WTC11 (cell line): ENCODE results near the gene MUC6.

Experiments used
- ESRRA ChIP-seq: sonication (generic); formaldehyde crosslinking; IDR thresholded peaks from 2 replicates; pipeline ENCODE4 v1.8.1; 2022; ENCODE audit warnings: mild to moderate bottlenecking, missing genetic modification reagents, borderline replicate concordance
- ETV6 ChIP-seq: sonication (generic); formaldehyde crosslinking; IDR thresholded peaks from 2 replicates; pipeline ENCODE4 v1.8.1; 2022; ENCODE audit warnings: mild to moderate bottlenecking, missing genetic modification reagents
- NR1H2 ChIP-seq: sonication (generic); formaldehyde crosslinking; IDR thresholded peaks from 2 replicates; pipeline ENCODE4 v1.9.0; 2021; ENCODE audit warnings: mild to moderate bottlenecking, moderate library complexity, missing genetic modification reagents
- RORB ChIP-seq: fragments of 250-450 bp; sonication (Bioruptor Pico); IDR thresholded peaks from 2 replicates; pipeline ENCODE4 v1.9.0; 2021; ENCODE audit warnings: mild to moderate bottlenecking
- SP1 ChIP-seq: sonication (generic); formaldehyde crosslinking; conservative IDR thresholded peaks from 2 replicates; pipeline ENCODE4 v1.8.1; 2022; ENCODE audit warnings: missing genetic modification reagents
- TCF7 ChIP-seq: sonication (generic); formaldehyde crosslinking; IDR thresholded peaks from 2 replicates; pipeline ENCODE4 v1.8.0; 2022; ENCODE audit warnings: mild to moderate bottlenecking, low read depth, missing genetic modification reagents, moderate library complexity
- TP53 ChIP-seq: sonication (generic); formaldehyde crosslinking; IDR thresholded peaks from 2 replicates; pipeline ENCODE4 v1.8.1; 2023; ENCODE audit warnings: mild to moderate bottlenecking, missing genetic modification reagents
- TF ChIP-seq, protein P1 (sequence below): sonication (generic); formaldehyde crosslinking; IDR thresholded peaks from 2 replicates; pipeline ENCODE4 v1.8.0; 2022; ENCODE audit warnings: mild to moderate bottlenecking, missing genetic modification reagents
- TF ChIP-seq, protein P2 (sequence below): fragments of 200-600 bp; IDR thresholded peaks from 2 replicates; pipeline ENCODE4 v1.8.0; 2022; ENCODE audit warnings: antibody characterized with exemption
- TF ChIP-seq, protein P3 (sequence below): sonication (generic); formaldehyde crosslinking; IDR thresholded peaks from 2 replicates; pipeline ENCODE4 v1.8.1; 2023; ENCODE audit warnings: mild to moderate bottlenecking, missing genetic modification reagents, moderate library complexity
- TF ChIP-seq, protein P4 (sequence below): sonication (generic); formaldehyde crosslinking; IDR thresholded peaks from 2 replicates; pipeline ENCODE4 v1.8.0; 2023; ENCODE audit warnings: missing genetic modification reagents
- TF ChIP-seq, protein P5 (sequence below): sonication (generic); formaldehyde crosslinking; IDR thresholded peaks from 2 replicates; pipeline ENCODE4 v1.8.1; 2023; ENCODE audit warnings: mild to moderate bottlenecking, missing genetic modification reagents, borderline replicate concordance
- TF ChIP-seq, protein P6 (sequence below): sonication (generic); formaldehyde crosslinking; IDR thresholded peaks from 2 replicates; pipeline ENCODE4 v1.8.1; 2023; ENCODE audit warnings: mild to moderate bottlenecking, missing genetic modification reagents, moderate library complexity

DNA sequence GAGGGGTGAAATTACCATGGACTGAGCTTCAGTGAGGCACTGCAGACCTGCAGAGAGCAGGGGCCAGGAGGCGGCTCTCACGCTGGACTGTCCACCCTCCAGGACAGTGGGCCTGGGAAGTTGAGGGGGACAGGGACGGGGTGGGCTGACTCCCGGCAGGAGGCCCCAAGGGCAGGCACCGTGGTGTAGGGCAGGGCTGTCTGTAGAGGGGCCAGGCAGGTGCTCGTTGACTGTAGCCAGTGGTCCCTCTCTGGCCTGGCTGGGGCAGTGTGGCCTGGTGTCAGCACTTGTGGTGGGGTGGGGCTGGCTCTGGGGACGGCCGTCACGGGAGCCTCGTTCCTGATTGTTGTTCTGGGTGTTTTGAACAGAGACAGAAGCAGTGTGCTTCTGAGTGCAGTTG lies 46.4 kb downstream of the MUC6 start:
- TF ChIP-seq, protein P1, sequence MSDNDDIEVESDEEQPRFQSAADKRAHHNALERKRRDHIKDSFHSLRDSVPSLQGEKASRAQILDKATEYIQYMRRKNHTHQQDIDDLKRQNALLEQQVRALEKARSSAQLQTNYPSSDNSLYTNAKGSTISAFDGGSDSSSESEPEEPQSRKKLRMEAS (CRISPR knock-in tag): no peak
- TF ChIP-seq, protein P2, sequence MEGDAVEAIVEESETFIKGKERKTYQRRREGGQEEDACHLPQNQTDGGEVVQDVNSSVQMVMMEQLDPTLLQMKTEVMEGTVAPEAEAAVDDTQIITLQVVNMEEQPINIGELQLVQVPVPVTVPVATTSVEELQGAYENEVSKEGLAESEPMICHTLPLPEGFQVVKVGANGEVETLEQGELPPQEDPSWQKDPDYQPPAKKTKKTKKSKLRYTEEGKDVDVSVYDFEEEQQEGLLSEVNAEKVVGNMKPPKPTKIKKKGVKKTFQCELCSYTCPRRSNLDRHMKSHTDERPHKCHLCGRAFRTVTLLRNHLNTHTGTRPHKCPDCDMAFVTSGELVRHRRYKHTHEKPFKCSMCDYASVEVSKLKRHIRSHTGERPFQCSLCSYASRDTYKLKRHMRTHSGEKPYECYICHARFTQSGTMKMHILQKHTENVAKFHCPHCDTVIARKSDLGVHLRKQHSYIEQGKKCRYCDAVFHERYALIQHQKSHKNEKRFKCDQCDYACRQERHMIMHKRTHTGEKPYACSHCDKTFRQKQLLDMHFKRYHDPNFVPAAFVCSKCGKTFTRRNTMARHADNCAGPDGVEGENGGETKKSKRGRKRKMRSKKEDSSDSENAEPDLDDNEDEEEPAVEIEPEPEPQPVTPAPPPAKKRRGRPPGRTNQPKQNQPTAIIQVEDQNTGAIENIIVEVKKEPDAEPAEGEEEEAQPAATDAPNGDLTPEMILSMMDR: no peak
- TF ChIP-seq NR1H2 (CRISPR knock-in tag) (no peak), TP53 (CRISPR knock-in tag) (no peak), ESRRA (no peak), RORB (no peak), TCF7 (CRISPR knock-in tag) (no peak), ETV6 (CRISPR knock-in tag) (no peak), SP1 (CRISPR knock-in tag) (no peak)
- TF ChIP-seq, protein P3, sequence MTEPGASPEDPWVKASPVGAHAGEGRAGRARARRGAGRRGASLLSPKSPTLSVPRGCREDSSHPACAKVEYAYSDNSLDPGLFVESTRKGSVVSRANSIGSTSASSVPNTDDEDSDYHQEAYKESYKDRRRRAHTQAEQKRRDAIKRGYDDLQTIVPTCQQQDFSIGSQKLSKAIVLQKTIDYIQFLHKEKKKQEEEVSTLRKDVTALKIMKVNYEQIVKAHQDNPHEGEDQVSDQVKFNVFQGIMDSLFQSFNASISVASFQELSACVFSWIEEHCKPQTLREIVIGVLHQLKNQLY (CRISPR knock-in tag): no peak
- TF ChIP-seq, protein P4, sequence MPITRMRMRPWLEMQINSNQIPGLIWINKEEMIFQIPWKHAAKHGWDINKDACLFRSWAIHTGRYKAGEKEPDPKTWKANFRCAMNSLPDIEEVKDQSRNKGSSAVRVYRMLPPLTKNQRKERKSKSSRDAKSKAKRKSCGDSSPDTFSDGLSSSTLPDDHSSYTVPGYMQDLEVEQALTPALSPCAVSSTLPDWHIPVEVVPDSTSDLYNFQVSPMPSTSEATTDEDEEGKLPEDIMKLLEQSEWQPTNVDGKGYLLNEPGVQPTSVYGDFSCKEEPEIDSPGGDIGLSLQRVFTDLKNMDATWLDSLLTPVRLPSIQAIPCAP (CRISPR knock-in tag): no peak
- TF ChIP-seq, protein P5, sequence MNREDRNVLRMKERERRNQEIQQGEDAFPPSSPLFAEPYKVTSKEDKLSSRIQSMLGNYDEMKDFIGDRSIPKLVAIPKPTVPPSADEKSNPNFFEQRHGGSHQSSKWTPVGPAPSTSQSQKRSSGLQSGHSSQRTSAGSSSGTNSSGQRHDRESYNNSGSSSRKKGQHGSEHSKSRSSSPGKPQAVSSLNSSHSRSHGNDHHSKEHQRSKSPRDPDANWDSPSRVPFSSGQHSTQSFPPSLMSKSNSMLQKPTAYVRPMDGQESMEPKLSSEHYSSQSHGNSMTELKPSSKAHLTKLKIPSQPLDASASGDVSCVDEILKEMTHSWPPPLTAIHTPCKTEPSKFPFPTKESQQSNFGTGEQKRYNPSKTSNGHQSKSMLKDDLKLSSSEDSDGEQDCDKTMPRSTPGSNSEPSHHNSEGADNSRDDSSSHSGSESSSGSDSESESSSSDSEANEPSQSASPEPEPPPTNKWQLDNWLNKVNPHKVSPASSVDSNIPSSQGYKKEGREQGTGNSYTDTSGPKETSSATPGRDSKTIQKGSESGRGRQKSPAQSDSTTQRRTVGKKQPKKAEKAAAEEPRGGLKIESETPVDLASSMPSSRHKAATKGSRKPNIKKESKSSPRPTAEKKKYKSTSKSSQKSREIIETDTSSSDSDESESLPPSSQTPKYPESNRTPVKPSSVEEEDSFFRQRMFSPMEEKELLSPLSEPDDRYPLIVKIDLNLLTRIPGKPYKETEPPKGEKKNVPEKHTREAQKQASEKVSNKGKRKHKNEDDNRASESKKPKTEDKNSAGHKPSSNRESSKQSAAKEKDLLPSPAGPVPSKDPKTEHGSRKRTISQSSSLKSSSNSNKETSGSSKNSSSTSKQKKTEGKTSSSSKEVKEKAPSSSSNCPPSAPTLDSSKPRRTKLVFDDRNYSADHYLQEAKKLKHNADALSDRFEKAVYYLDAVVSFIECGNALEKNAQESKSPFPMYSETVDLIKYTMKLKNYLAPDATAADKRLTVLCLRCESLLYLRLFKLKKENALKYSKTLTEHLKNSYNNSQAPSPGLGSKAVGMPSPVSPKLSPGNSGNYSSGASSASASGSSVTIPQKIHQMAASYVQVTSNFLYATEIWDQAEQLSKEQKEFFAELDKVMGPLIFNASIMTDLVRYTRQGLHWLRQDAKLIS (CRISPR knock-in tag): no peak
- TF ChIP-seq, protein P6, sequence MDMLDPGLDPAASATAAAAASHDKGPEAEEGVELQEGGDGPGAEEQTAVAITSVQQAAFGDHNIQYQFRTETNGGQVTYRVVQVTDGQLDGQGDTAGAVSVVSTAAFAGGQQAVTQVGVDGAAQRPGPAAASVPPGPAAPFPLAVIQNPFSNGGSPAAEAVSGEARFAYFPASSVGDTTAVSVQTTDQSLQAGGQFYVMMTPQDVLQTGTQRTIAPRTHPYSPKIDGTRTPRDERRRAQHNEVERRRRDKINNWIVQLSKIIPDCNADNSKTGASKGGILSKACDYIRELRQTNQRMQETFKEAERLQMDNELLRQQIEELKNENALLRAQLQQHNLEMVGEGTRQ (CRISPR knock-in tag): no peak
